ENCODE data around the gene CELA2A.
"Not testable (repeated sequence)": the region's sequence is repeated elsewhere in the genome, so short reads cannot be mapped to it uniquely, and the experiment has no call there.

Gene CELA2A

GRCh38 chr1:15468145-15468544 lies 11.6 kb downstream of the CELA2A start:
- DNase-seq (ENCODE audit: low spot score) = no peak

- no peak for DNase-seq (ENCODE audit: low spot score)
Observed at GRCh38 chr1:15469361-15469760, 12.8 kb downstream of the CELA2A start.

GRCh38 chr1:15469821-15470448 lies 13.4 kb downstream of the CELA2A start:
- DNase-seq (ENCODE audit: low spot score) = not testable (repeated sequence)

GRCh38 chr1:15471067-15471466 lies 14.5 kb downstream of the CELA2A start:
- DNase-seq (ENCODE audit: low spot score) = not testable (repeated sequence)

- DNase-seq (ENCODE audit: low spot score) = not testable (repeated sequence)
Observed at GRCh38 chr1:15471723-15472122, 15.2 kb downstream of the CELA2A start.

GRCh38 chr1:15472587-15472986 lies 16.1 kb downstream of the CELA2A start:
- no peak for DNase-seq (ENCODE audit: low spot score)

- DNase-seq (ENCODE audit: low spot score) = no peak
Observed at GRCh38 chr1:15475752-15476314, 19.3 kb downstream of the CELA2A start, which contains the start of gene CELA2B. Gene CELA2B, plus strand, starts transcription at chr1:15476104. Its CDS starts 22 bp downstream, at chr1:15476126.

- no peak for DNase-seq (ENCODE audit: low spot score)
Observed at GRCh38 chr1:15476927-15477326, 20.4 kb downstream of the CELA2A start.

GRCh38 chr1:15477646-15478212 lies 21.2 kb downstream of the CELA2A start:
- DNase-seq (ENCODE audit: low spot score) = no peak

- no peak for DNase-seq (ENCODE audit: low spot score)
Observed at GRCh38 chr1:15479654-15480347, 23.3 kb downstream of the CELA2A start.

GRCh38 chr1:15482455-15482854 lies 25.9 kb downstream of the CELA2A start:
- not testable (repeated sequence) for DNase-seq (ENCODE audit: low spot score)

GRCh38 chr1:15482983-15483543 lies 26.5 kb downstream of the CELA2A start:
- not testable (repeated sequence) for DNase-seq (ENCODE audit: low spot score)

GRCh38 chr1:15483971-15484370 lies 27.4 kb downstream of the CELA2A start:
- DNase-seq (ENCODE audit: low spot score) = no peak

GRCh38 chr1:15484443-15484842 lies 27.9 kb downstream of the CELA2A start:
- not testable (repeated sequence) for DNase-seq (ENCODE audit: low spot score)

GRCh38 chr1:15485636-15486035 lies 29.1 kb downstream of the CELA2A start:
- DNase-seq (ENCODE audit: low spot score) = no peak

- DNase-seq (ENCODE audit: low spot score) = not testable (repeated sequence)
Observed at GRCh38 chr1:15486844-15487610, 30.5 kb downstream of the CELA2A start.

- DNase-seq (ENCODE audit: low spot score) = no peak
Observed at GRCh38 chr1:15488371-15488770, 31.8 kb downstream of the CELA2A start.

GRCh38 chr1:15489052-15489736 lies 32.7 kb downstream of the CELA2A start:
- no peak for DNase-seq (ENCODE audit: low spot score)

- peak; percentile 38 for DNase-seq (ENCODE audit: low spot score)
Observed at GRCh38 chr1:15491010-15491409, 34.5 kb downstream of the CELA2A start.

- no peak for DNase-seq (ENCODE audit: low spot score)
Observed at GRCh38 chr1:15492596-15492995, 36.1 kb downstream of the CELA2A start.

- no peak for DNase-seq (ENCODE audit: low spot score)
Observed at GRCh38 chr1:15493869-15494390, 37.4 kb downstream of the CELA2A start.

Data from activated CD4-positive, alpha-beta T cell treated with anti-CD3 and anti-CD28 coated beads, Interleukin-2, Interleukin-4, amounts not matched to agents 100 ng/mL and 50 ng/mL, durations not matched to agents 16 hours and 8 hours (primary cell).